Pancreas (tissue), 10 donors: ENCODE results near the gene HES2. TPM values are rescaled to one million over a fixed set of nuclear protein-coding genes. Genes with fewer than 3 reads are reported as not detected.
"Not testable (repeated sequence)": the region's sequence is repeated elsewhere in the genome, so short reads cannot be mapped to it uniquely, and the experiment has no call there.

Experiments
- ATAC-seq, 4 donors: fragments of 200-7000 bp; cut with Tn5 transposase; one replicate each; pipeline versions ENCODE4 v1.8.0 to v1.9.1; 2020; ENCODE audit warnings: mild to moderate bottlenecking in 4 of 4, moderate library complexity in 4 of 4
- DNase-seq, 6 donors: peaks; one replicate each; pipeline ENCODE4 v3.0.0-alpha.2; 2020
- FAIRE-seq: peaks from 2 replicates; lab custom pipeline; 2012; peaks lifted over from hg19 to GRCh38; lab: Jason Lieb, UNC
- H3K27ac ChIP-seq, 4 donors: fragments of 200-600 bp; sonication (generic); 1 replicate in 3 of 4; 2 replicates in 1 of 4; pipeline versions ENCODE4 v1.5.0 to v1.8.0; 2020
- H3K27me3 ChIP-seq, 4 donors: fragments of 200-600 bp; one replicate each; pipeline ENCODE4 v1.8.0; 2021
- H3K36me3 ChIP-seq, 3 donors: fragments of 200-600 bp; sonication (generic) in 1 of 3; one replicate each; pipeline versions ENCODE4 v1.5.0 to v1.8.0; 2020 to 2021
- H3K4me1 ChIP-seq, 3 donors: fragments of 200-600 bp; one replicate each; pipeline ENCODE4 v1.8.0; 2021
- H3K4me3 ChIP-seq, 4 donors: fragments of 200-600 bp; sonication (generic) in 2 of 4; one replicate each; pipeline versions ENCODE4 v1.5.0 to v1.8.0; 2020 to 2021
- H3K9me3 ChIP-seq, 4 donors: fragments of 200-600 bp; one replicate each; pipeline ENCODE4 v1.8.0; 2021
- CTCF ChIP-seq, 4 donors: fragments of 200-600 bp; sonication (generic) in 3 of 4; IDR thresholded peaks; one replicate each; pipeline versions ENCODE4 v1.5.0 to v1.8.0; 2021; ENCODE audit warnings: antibody characterized with exemption in 4 of 4
- WGBS, 2 donors: extraction: QIAGEN DNeasy Blood & Tissue Kit; methylation state at CpG; one replicate each; pipeline ENCODE4 v1.1.7; 2013; 5-methylcytosine and 5-hydroxymethylcytosine counted together
- intact Hi-C, 3 donors: fragments of 100-400 bp; cut with DNase I; formaldehyde crosslinking; loops; one replicate each; pipeline versions ENCODE4 v1.11.1 to v1.14.2; 2022
- polyA plus RNA-seq, 2 donors: library from polyadenylated mRNA; stranded (reverse); fragments of 200-250 nt; gene quantifications; one replicate each; pipeline ENCODE4 v1.2.3, GENCODE V29; 2013
- total RNA-seq, 6 donors: library from RNA; stranded (reverse); fragmentation: NEBNext Ultra II Directional in 4 of 6; extraction: Animal tissue kit (Norgen Biotek cat#: 25700) in 4 of 6; gene quantifications; one replicate each; pipeline versions ENCODE4 v1.2.1 to v1.2.4, GENCODE V29; 2021 to 2023
- donor health status: healthy with polysubstance abuse.
- donor health status: DM: no; HTN: no; CAD: no; lungs with moderate emphysema.
- donor health status: DM: no; HTN: no; CAD: no.
- donor health status: control.
- donor health status: control.
- donor health status: Bipolar disorder and iron deficiency.
- donor health status: DM: yes; HTN: yes; CAD: no.
- donor health status: DM: no; HTN: no; CAD: no.
- donor health status: DM: no; HTN: no; CAD: no.
- donor health status: DM: yes; HTN: yes; CAD: no.

HES2 gene
- total and polyA plus RNA-seq, 8 donors, result 0.03 to 0.31 (median 0.09) TPM; not detected in 5

- Histone ChIP-seq H3K4me1 (peaks cover 0 to 6% (median 0%) of the 10 kb centered on the region in 3 donors), H3K4me3 (no peak overlapping the region), H3K27me3 (no peaks in the 10 kb centered on the region), H3K9me3 (no peaks in the 10 kb centered on the region), H3K27ac (no peak overlapping the region), H3K36me3 (no peaks in the 10 kb centered on the region)
- intact Hi-C loops, result no loop called here
- ATAC-seq (no peak), FAIRE-seq (no peak), DNase-seq (no peak)
- WGBS, 2 donors, result 90 to 97% methylated on average over 7 of the region's 7 CpGs
- no peak for TF ChIP-seq CTCF (IDR thresholded peaks at IDR 0.05)
These were observed 39.7 kb downstream of the HES2 start for GRCh38 chr1:6380037-6380436.

DNA sequence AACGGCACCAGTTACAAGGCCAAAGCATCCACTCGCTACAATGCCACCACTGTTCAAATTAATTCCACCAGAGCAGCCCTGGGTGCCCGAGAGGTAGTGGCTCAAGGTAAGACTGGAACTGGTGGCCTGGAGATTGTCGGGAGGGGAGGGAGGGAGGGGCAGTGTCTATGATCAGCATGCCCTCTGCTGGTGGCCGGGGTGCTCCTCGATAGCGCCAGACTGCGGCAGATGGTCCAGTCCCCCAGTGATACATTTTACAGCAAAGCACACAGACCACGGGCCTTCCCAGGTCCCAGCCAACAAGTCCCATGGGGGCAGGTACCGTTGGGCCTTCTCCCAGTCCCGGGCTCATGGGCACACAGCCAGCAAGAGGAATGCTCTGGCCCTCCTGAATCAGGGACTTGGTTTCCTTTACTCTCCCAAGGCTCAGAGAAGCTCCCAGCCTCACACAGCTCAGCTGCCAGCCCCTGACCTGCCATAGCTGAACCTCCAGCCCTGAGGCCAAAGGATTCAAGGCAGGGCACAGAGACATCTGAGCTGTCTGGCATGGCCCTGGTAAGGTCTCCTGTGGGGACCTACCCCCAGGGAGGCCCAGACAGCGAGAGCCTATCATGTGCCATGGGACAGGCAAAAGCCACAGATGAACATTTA is 41.5 kb downstream of the HES2 start:
- TF ChIP-seq CTCF (IDR thresholded peaks at IDR 0.05), result no peak
- DNase-seq (no peak), ATAC-seq (no peak), FAIRE-seq (no peak)
- intact Hi-C loops, result no loop called here
- Histone ChIP-seq H3K27me3 (no peaks in the 10 kb centered on the region), H3K27ac (no peak overlapping the region), H3K36me3 (no peaks in the 10 kb centered on the region), H3K4me3 (no peak overlapping the region), H3K4me1 (peaks cover 0 to 8% (median 4%) of the 10 kb centered on the region in 3 donors), H3K9me3 (no peaks in the 10 kb centered on the region)
- 78 to 80% methylated on average over 11 to 12 of the region's 12 CpGs for WGBS, 2 donors

- Histone ChIP-seq H3K27ac (no peak overlapping the region), H3K4me1 (peaks cover 0 to 8% (median 4%) of the 10 kb centered on the region in 3 donors), H3K36me3 (no peaks in the 10 kb centered on the region), H3K9me3 (no peaks in the 10 kb centered on the region), H3K27me3 (no peaks in the 10 kb centered on the region), H3K4me3 (no peak overlapping the region)
- 54 to 55% methylated on average over 8 of the region's 8 CpGs for WGBS, 2 donors
- no peak for TF ChIP-seq CTCF (IDR thresholded peaks at IDR 0.05)
- peak; percentile 90 to 96 (median 93) for ATAC-seq
- intact Hi-C loops, result no loop called here
- DNase-seq, result peak in 5 of 6 donors; percentile 56 to 88 (median 78)
- no peak for FAIRE-seq
These were observed 45.6 kb downstream of the HES2 start for GRCh38 chr1:6373961-6374720.

- H3K4me3 ChIP-seq, H3K27ac ChIP-seq, FAIRE-seq, ATAC-seq, intact Hi-C loops, DNase-seq, H3K27me3 ChIP-seq, H3K4me1 ChIP-seq, H3K9me3 ChIP-seq, H3K36me3 ChIP-seq: not testable (repeated sequence)
- 72 to 75% methylated on average over 7 of the region's 7 CpGs for WGBS, 2 donors
These were observed 47.5 kb downstream of the HES2 start for GRCh38 chr1:6372236-6372635.

DNA sequence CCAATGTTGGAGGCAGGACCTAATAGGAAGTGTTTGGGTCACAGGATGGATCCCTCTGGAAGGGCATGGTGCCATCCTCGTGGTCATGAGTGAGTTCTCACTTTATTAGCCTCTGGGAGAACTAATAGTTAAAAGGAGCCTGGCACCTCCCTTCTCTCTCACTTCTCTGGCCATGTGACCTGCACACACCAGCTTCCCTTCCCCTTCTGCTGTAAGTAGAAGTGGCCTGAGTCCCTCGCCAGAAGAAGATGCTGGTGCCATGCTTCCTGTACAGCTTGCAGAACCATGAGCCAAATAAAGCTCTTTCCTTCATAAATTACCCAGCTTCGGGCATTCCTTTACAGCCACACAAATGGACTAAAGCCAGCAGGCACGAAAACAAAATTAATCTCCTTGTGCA is 49.7 kb downstream of the HES2 start:
- Histone ChIP-seq H3K27me3 (no peaks in the 10 kb centered on the region), H3K4me3 (no peak overlapping the region), H3K9me3 (no peaks in the 10 kb centered on the region), H3K4me1 (peaks cover 0 to 8% (median 4%) of the 10 kb centered on the region in 3 donors), H3K36me3 (no peaks in the 10 kb centered on the region), H3K27ac (no peak overlapping the region)
- DNase-seq (no peak), FAIRE-seq (no peak), ATAC-seq (no peak)
- intact Hi-C loops, result no loop called here
- no peak for TF ChIP-seq CTCF (IDR thresholded peaks at IDR 0.05)
- WGBS, 2 donors, result 80 to 81% methylated on average over 4 of the region's 4 CpGs
